Omental fat pad (tissue), 4 donors: ENCODE results near the gene AP4E1. TPM values are rescaled to one million over a fixed set of nuclear protein-coding genes. Genes with fewer than 3 reads are reported as not detected.
"Not testable (repeated sequence)": the region's sequence is repeated elsewhere in the genome, so short reads cannot be mapped to it uniquely, and the experiment has no call there.

Experiments
- ATAC-seq: fragments of 150-250 bp; one replicate; pipeline ENCODE4 v1.9.1; 2016; ENCODE audit warnings: mild to moderate bottlenecking, moderate library complexity; ENCODE audit not compliant: low FRiP score
- DNase-seq: peaks from one replicate; pipeline ENCODE4 v3.0.0-alpha.2; 2019; ENCODE audit warnings: low spot score
- CTCF ChIP-seq, 3 donors: fragments of 450-650 bp; IDR thresholded peaks; one replicate each; pipeline ENCODE4 v1.5.1; 2016 to 2017; ENCODE audit warnings: antibody characterized with exemption in 3 of 3, mild to moderate bottlenecking in 3 of 3, moderate library complexity in 2 of 3
- total RNA-seq, 4 donors: library from RNA; depleted of rRNA; stranded (reverse); fragments of >200 nt; gene quantifications; one replicate each; pipeline ENCODE4 v1.1.0, GENCODE V29; 2016

The AP4E1 gene
- total RNA-seq, 4 donors from 2014 or later, result 7.3 to 8.5 (median 7.9) TPM

GRCh38 chr15:50888054-50888453, 20.4 kb upstream of the AP4E1 start:
- no peak for ATAC-seq
- no peak for DNase-seq
- no peak for TF ChIP-seq CTCF (IDR thresholded peaks at IDR 0.05)

GRCh38 chr15:50889589-50889988, 18.9 kb upstream of the AP4E1 start:
- ATAC-seq, result no peak
- no peak for TF ChIP-seq CTCF (IDR thresholded peaks at IDR 0.05)
- DNase-seq, result no peak

- TF ChIP-seq CTCF (IDR thresholded peaks at IDR 0.05), result no peak
- no peak for DNase-seq
- no peak for ATAC-seq
Measured at GRCh38 chr15:50890751-50891150, 17.7 kb upstream of the AP4E1 start.

GRCh38 chr15:50891159-50891558, 17.3 kb upstream of the AP4E1 start:
- no peak for DNase-seq
- TF ChIP-seq CTCF (IDR thresholded peaks at IDR 0.05), result no peak
- ATAC-seq, result no peak

- DNase-seq (no peak), ATAC-seq (no peak)
- no peak for TF ChIP-seq CTCF (IDR thresholded peaks at IDR 0.05)
Measured at GRCh38 chr15:50893976-50894375, 14.5 kb upstream of the AP4E1 start.

GRCh38 chr15:50901390-50901789, 7.1 kb upstream of the AP4E1 start:
- ATAC-seq, DNase-seq: not testable (repeated sequence)

- TF ChIP-seq CTCF (IDR thresholded peaks at IDR 0.05), result no peak
- no peak for DNase-seq
- ATAC-seq, result no peak
Measured at GRCh38 chr15:50904211-50904610, 4.3 kb upstream of the AP4E1 start.

GRCh38 chr15:50905055-50905454, 3.4 kb upstream of the AP4E1 start:
- no peak for TF ChIP-seq CTCF (IDR thresholded peaks at IDR 0.05)
- DNase-seq, result no peak
- ATAC-seq, result no peak
